Gastroesophageal sphincter (tissue), 3 donors: Measurements from ENCODE around the gene CFAP57.

Experiments used
- CTCF ChIP-seq, 4 experiments: fragments of 200-600 bp in 2 of 4; fragments of 450-650 bp in 2 of 4; sonication (generic) in 1 of 4; IDR thresholded peaks; one replicate each; pipeline ENCODE4 v1.5.1; 2017 to 2019; ENCODE audit warnings: antibody characterized with exemption in 4 of 4, mild to moderate bottlenecking in 2 of 4, moderate library complexity in 2 of 4
- EP300 ChIP-seq: sonication (generic); formaldehyde crosslinking; IDR thresholded peaks from one replicate; pipeline ENCODE4 v1.6.1; 2017; ENCODE audit warnings: antibody characterized with exemption, mild to moderate bottlenecking
- POLR2A ChIP-seq, 2 donors: fragments of 450-650 bp; IDR thresholded peaks; one replicate each; pipeline ENCODE4 v1.6.1; 2017; ENCODE audit warnings: antibody characterized with exemption in 2 of 2, mild to moderate bottlenecking in 2 of 2, moderate library complexity in 1 of 2
- POLR2AphosphoS5 ChIP-seq: sonication (generic); formaldehyde crosslinking; IDR thresholded peaks from one replicate; pipeline ENCODE4 v1.6.1; 2017; ENCODE audit warnings: antibody characterized with exemption

- TF ChIP-seq CTCF (IDR thresholded peaks at IDR 0.05), result no peak
- no peak for TF ChIP-seq POLR2AphosphoS5
- TF ChIP-seq EP300, result no peak
- no peak for TF ChIP-seq POLR2A (IDR thresholded peaks at IDR 0.05)
Observed at GRCh38 chr1:43222879-43223278, 50.7 kb downstream of the CFAP57 start.
